CD4-positive, alpha-beta T cell treated with Interleukin-17A for 1 hour (primary cell): ENCODE results near the gene SYTL4.

Source experiments
- DNase-seq: peaks from one replicate; pipeline ENCODE4 v3.0.0-alpha.2; 2020

Gene SYTL4

GRCh38 chrX:100645106-100645505 lies 86.8 kb downstream of the SYTL4 start:
- DNase-seq, result no peak

- no peak for DNase-seq
These were observed 87.7 kb downstream of the SYTL4 start, which contains the start of gene SRPX2 for GRCh38 chrX:100643956-100644860. SRPX2 (plus strand) TSS chrX:100644199; CDS start chrX:100646323, 2,124 bp downstream.

DNA sequence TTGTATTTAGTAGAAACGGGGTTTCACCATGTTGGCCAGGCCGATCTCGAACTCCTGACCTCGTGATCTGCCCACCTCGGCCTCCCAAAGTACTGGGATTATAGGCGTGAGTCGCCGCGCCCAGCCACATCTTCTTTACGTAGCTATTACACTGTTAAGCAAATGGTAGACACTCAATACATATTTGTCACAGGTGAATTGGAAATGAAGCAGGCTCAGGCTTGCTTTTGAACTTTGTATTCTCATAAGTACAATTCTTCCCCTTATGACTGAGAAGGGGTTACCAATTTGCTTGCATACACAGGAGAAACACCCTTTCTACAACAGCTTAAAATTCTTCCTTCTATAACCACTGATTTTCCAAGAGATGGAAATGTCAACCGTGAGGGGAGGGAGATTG lies 88.7 kb downstream of the SYTL4 start:
- no peak for DNase-seq

DNA sequence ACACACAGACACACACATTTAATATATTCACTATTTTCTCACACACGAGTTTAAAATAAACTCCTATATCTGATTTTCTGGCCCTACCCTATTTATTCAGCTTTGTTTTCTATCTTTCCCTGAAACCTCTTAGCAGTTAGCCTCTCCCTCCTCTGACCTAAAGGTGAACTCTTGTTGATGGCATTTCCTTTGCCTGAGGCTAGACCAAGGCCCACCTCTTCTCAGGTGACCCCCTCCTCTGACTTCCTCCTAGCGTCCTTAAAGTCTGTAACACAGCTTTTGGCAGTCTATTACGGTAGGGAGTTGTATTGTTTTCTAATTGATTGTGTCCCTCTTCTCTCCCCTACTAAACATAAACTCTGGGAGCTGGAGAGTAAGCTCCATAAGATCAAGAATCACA lies 89.6 kb downstream of the SYTL4 start:
- DNase-seq, result no peak

GRCh38 chrX:100636321-100636991 lies 95.5 kb downstream of the SYTL4 start, which contains the start of gene TSPAN6:
TSPAN6 (minus strand) TSS chrX:100636806; CDS start chrX:100636694, 112 bp downstream.
- DNase-seq, result peak; percentile 80

DNA sequence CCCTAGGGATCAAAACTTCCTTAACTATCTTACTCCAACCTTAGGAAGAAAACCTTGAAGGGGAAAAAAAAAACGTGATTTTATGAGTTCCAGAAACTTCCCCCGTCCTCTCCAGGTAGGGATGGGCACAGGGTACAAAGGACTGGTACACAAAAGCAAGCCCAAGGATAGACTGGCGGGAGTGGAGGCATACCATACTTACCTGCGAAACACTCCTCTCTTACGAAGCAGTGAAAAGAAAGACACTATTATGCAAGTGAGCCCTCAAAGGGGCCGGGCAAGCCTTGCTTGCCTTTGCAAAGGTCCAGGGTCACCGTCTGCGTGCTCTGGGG lies 96.0 kb downstream of the SYTL4 start:
- no peak for DNase-seq

GRCh38 chrX:100635040-100635439 lies 96.9 kb downstream of the SYTL4 start:
- DNase-seq, result no peak

- peak; percentile 4 for DNase-seq
These were observed 105.9 kb downstream of the SYTL4 start for GRCh38 chrX:100625985-100626491.
